Activated CD4-positive, alpha-beta T cell treated with anti-CD3 and anti-CD28 coated beads, Interleukin-2, Interleukin-4, amounts not matched to agents 100 ng/mL and 50 ng/mL, durations not matched to agents 16 hours and 8 hours (primary cell): ENCODE measurements around the gene CLASP1.
"Not testable (repeated sequence)": the region's sequence is repeated elsewhere in the genome, so short reads cannot be mapped to it uniquely, and the experiment has no call there.

Source experiments
- DNase-seq: peaks from one replicate; pipeline ENCODE4 v3.0.0-alpha.2; 2020; ENCODE audit warnings: low spot score

CLASP1 gene

GRCh38 chr2:121319941-121320340 lies 329.3 kb downstream of the CLASP1 start:
- no peak for DNase-seq

- DNase-seq, result no peak
Measured at GRCh38 chr2:121316986-121317385, 332.3 kb downstream of the CLASP1 start.

GRCh38 chr2:121313701-121314100 lies 335.6 kb downstream of the CLASP1 start:
- not testable (repeated sequence) for DNase-seq

- DNase-seq, result no peak
Measured at GRCh38 chr2:121309801-121310200, 339.5 kb downstream of the CLASP1 start.

GRCh38 chr2:121309323-121309722 lies 339.9 kb downstream of the CLASP1 start:
- DNase-seq, result no peak

- DNase-seq, result no peak
Measured at GRCh38 chr2:121307048-121307447, 342.2 kb downstream of the CLASP1 start.

GRCh38 chr2:121304941-121305340 lies 344.3 kb downstream of the CLASP1 start:
- DNase-seq, result no peak

- no peak for DNase-seq
Measured at GRCh38 chr2:121303531-121304263, 345.6 kb downstream of the CLASP1 start.

GRCh38 chr2:121301190-121301589 lies 348.1 kb downstream of the CLASP1 start:
- not testable (repeated sequence) for DNase-seq

GRCh38 chr2:121298476-121298875 lies 350.8 kb downstream of the CLASP1 start:
- DNase-seq, result no peak

GRCh38 chr2:121297866-121298265 lies 351.4 kb downstream of the CLASP1 start:
- not testable (repeated sequence) for DNase-seq

- no peak for DNase-seq
Measured at GRCh38 chr2:121297217-121297830, 351.9 kb downstream of the CLASP1 start.

- no peak for DNase-seq
Measured at GRCh38 chr2:121295911-121296650, 353.2 kb downstream of the CLASP1 start.

- no peak for DNase-seq
Measured at GRCh38 chr2:121294881-121295840, 354.1 kb downstream of the CLASP1 start.

- no peak for DNase-seq
Measured at GRCh38 chr2:121293450-121294325, 355.6 kb downstream of the CLASP1 start.

GRCh38 chr2:121291251-121291580 lies 358.0 kb downstream of the CLASP1 start:
- no peak for DNase-seq

- DNase-seq, result no peak
Measured at GRCh38 chr2:121289271-121289670, 360.0 kb downstream of the CLASP1 start.

- DNase-seq, result no peak
Measured at GRCh38 chr2:121288454-121289231, 360.6 kb downstream of the CLASP1 start.

GRCh38 chr2:121287956-121288355 lies 361.3 kb downstream of the CLASP1 start:
- no peak for DNase-seq
